Measurements from ENCODE around the gene SERPINB1. TPM values are rescaled to one million over a fixed set of nuclear protein-coding genes. Genes with fewer than 3 reads are reported as not detected.

The SERPINB1 gene
- total and polyA plus RNA-seq, 9 of the 15 experiments (the other 6 are each of a cell fraction or from before 2014, with no cell fraction given), result 33.9 to 108 (median 63.8) TPM

DNA sequence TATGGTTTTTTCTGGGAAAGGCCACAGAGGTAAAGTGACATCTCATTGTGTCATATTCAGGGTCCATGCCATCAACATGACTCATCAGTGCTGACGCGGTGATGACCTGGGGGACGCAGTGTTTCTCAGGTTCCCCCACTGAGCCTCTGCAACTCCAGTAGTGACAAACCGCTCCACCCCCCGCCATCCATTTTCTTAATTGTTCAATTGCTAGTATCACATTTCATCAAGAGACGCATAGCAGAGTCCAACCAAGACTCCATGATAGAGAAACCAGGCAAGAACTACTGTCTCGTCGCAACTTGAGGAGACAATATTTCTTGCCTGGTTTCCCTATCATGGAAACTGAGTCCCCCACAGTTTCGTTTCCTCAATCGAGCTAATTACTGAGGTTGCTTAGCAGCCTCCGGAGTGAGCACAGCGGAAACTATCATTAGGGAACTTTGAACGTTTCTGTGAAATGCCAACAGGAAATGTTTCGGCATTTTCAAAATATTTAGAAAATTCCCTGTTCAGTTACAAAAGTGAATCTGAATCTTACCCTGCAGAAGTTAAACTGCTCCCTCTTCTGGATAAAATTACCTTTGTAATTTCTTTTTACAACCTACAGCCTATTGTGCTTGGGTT, 12.2 kb upstream of the SERPINB1 start:
- no peaks in the 10 kb centered on the region for H3K27me3 ChIP-seq (ENCODE audit: control insufficient read depth in 2 of 2, insufficient read depth in 2 of 2, low read length in 2 of 2)
- no peaks in the 10 kb centered on the region for H4K20me1 ChIP-seq (replicated peaks; ENCODE audit: control insufficient read depth, insufficient read depth, low read length)
- H2AFZ ChIP-seq (ENCODE audit: low read depth, low read length), result peak overlapping the region; percentile 93
- H3K4me2 ChIP-seq (ENCODE audit: insufficient read depth, low read length), result peak overlapping the region; percentile 73
- no peaks in the 10 kb centered on the region for H3K9me3 ChIP-seq (replicated peaks; ENCODE audit: control insufficient read depth, insufficient read depth, low read depth, low read length)
- in situ Hi-C loops (cut with MboI), result no loop called here
- 6% methylated on average over 14 of the region's 14 CpGs for WGBS (ENCODE audit: insufficient coverage, low coverage, missing lambda C conversion rate)
- peak overlapping the region; percentile 18 to 61; a peak in 3 of 4 replicates for H3K9ac ChIP-seq (ENCODE audit: insufficient read depth in 1 of 2, low read depth in 2 of 2, low read length in 2 of 2)
- H3K4me1 ChIP-seq (replicated peaks in 1 of 2; ENCODE audit: control insufficient read depth in 2 of 2, insufficient read depth in 2 of 2, low read length in 2 of 2), result peaks cover 44 to 70% of the 10 kb centered on the region in 2 experiments
- peak; percentile 71 to 92 (median 76) for DNase-seq (ENCODE audit: extremely low read depth in 1 of 4, low spot score in 3 of 4)
- intact Hi-C loops (cut with micrococcal nuclease), result no loop called here
- POLR2A ChIA-PET, result no interaction called here
- no TSS peak for BruUV-seq (replicated peaks)
- peak; percentile 33 for ATAC-seq
- peak overlapping the region; percentile 98 for H3K27ac ChIP-seq (ENCODE audit: extremely low read depth, low read depth, low read length)
- H3K4me3 ChIP-seq, result peak overlapping the region; percentile 2; the same call in 1 of the 2 replicates
- CTCF ChIA-PET (ENCODE audit: low intra/inter-chr PET ratio), result interaction anchor here (1.4 kb wide), 1 partner anchor 62 kb away, joined by 7 read pairs; no protein-coding TSS in a partner anchor
- peak; percentile 83 for FAIRE-seq
- H3K79me2 ChIP-seq (ENCODE audit: control insufficient read depth, insufficient read depth, low read length), result no peaks in the 10 kb centered on the region
- no peaks in the 10 kb centered on the region for H3K9me1 ChIP-seq (ENCODE audit: control insufficient read depth, insufficient read depth, low read length)
- no peaks in the 10 kb centered on the region for H3K36me3 ChIP-seq (ENCODE audit: control insufficient read depth, insufficient read depth, low read length)
- TF ChIP-seq, protein P1, sequence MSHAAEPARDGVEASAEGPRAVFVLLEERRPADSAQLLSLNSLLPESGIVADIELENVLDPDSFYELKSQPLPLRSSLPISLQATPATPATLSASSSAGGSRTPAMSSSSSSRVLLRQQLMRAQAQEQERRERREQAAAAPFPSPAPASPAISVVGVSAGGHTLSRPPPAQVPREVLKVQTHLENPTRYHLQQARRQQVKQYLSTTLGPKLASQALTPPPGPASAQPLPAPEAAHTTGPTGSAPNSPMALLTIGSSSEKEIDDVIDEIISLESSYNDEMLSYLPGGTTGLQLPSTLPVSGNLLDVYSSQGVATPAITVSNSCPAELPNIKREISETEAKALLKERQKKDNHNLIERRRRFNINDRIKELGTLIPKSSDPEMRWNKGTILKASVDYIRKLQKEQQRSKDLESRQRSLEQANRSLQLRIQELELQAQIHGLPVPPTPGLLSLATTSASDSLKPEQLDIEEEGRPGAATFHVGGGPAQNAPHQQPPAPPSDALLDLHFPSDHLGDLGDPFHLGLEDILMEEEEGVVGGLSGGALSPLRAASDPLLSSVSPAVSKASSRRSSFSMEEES (CRISPR knock-in tag; IDR thresholded peaks at IDR 0.05), result no peak
- peak; percentile 69 for TF ChIP-seq TEAD4 (IDR thresholded peaks at IDR 0.05; ENCODE audit: low read length)
- no peak for TF ChIP-seq TEAD4 (CRISPR knock-in tag; IDR thresholded peaks at IDR 0.05; ENCODE audit: borderline replicate concordance)
- TF ChIP-seq ZNF766 (CRISPR knock-in tag; conservative IDR thresholded peaks at IDR 0.05), result 0 out of 2 replicates have a peak, but pooled peaks have one; percentile 23
- no peak for TF ChIP-seq NCOA2 (IDR thresholded peaks at IDR 0.05; ENCODE audit: partially characterized antibody in 2 of 2)
- peak; percentile 97 for TF ChIP-seq JUN (IDR thresholded peaks at IDR 0.05; ENCODE audit: borderline replicate concordance, low read depth, low read length)
- TF ChIP-seq JUN (CRISPR knock-in tag; IDR thresholded peaks at IDR 0.05; ENCODE audit: borderline replicate concordance), result no peak
- peak; percentile 52; the same call in 1 of the 2 replicates for TF ChIP-seq CEBPB (tag; IDR thresholded peaks at IDR 0.05)
- peak in 1 of 2 experiments; percentile 16; a peak in 1 of 3 replicates for TF ChIP-seq CBX3 (IDR thresholded peaks at IDR 0.05; ENCODE audit: borderline replicate concordance in 1 of 2, low read length in 2 of 2)
- TF ChIP-seq ETV1 (tag; conservative IDR thresholded peaks at IDR 0.05; ENCODE audit: low read depth), result 0 out of 2 replicates have a peak, but pooled peaks have one; percentile 22
- peak; percentile 66 for TF ChIP-seq CXXC5 (CRISPR knock-in tag; IDR thresholded peaks at IDR 0.05)
- peak; percentile 48; the same call in 1 of the 2 replicates for TF ChIP-seq ZNF584 (CRISPR knock-in tag; IDR thresholded peaks at IDR 0.05; ENCODE audit: low read depth)
- peak; percentile 18 to 37; a peak in 1 of 4 replicates for TF ChIP-seq RAD21 (CRISPR knock-in tag; conservative IDR thresholded peaks at IDR 0.05 in 1 of 2, IDR thresholded peaks at IDR 0.05 in 1 of 2)
- TF ChIP-seq MECOM (CRISPR knock-in tag; IDR thresholded peaks at IDR 0.05), result peak; percentile 61; the same call in 1 of the 2 replicates
- TF ChIP-seq, protein P2, sequence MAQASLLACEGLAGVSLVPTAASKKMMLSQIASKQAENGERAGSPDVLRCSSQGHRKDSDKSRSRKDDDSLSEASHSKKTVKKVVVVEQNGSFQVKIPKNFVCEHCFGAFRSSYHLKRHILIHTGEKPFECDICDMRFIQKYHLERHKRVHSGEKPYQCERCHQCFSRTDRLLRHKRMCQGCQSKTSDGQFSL (CRISPR knock-in tag; IDR thresholded peaks at IDR 0.05), result 0 out of 2 replicates have a peak, but pooled peaks have one; percentile 51
- TF ChIP-seq, protein P2 (tag; IDR thresholded peaks at IDR 0.05), result no peak
- TF ChIP-seq, protein P3, sequence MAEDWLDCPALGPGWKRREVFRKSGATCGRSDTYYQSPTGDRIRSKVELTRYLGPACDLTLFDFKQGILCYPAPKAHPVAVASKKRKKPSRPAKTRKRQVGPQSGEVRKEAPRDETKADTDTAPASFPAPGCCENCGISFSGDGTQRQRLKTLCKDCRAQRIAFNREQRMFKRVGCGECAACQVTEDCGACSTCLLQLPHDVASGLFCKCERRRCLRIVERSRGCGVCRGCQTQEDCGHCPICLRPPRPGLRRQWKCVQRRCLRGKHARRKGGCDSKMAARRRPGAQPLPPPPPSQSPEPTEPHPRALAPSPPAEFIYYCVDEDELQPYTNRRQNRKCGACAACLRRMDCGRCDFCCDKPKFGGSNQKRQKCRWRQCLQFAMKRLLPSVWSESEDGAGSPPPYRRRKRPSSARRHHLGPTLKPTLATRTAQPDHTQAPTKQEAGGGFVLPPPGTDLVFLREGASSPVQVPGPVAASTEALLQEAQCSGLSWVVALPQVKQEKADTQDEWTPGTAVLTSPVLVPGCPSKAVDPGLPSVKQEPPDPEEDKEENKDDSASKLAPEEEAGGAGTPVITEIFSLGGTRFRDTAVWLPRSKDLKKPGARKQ (CRISPR knock-in tag; IDR thresholded peaks at IDR 0.05), result no peak
- TF ChIP-seq ZNF316 (IDR thresholded peaks at IDR 0.05), result peak; percentile 81
